GM19035 (cell line): ENCODE measurements around the gene KIAA0586.
"Not testable (repeated sequence)": the region's sequence is repeated elsewhere in the genome, so short reads cannot be mapped to it uniquely, and the experiment has no call there.

Source experiments
- ATAC-seq: cut with Tn5 transposase; IDR thresholded peaks from one replicate; pipeline ENCODE4 v1.9.1; 2021; ENCODE audit not compliant: unreplicated experiment

The KIAA0586 gene

GRCh38 chr14:58427281-58428117 is at the start of gene KIAA0586, which contains the start of gene TIMM9:
Gene KIAA0586, plus strand, starts transcription at chr14:58427719. Its CDS starts 546 bp downstream, at chr14:58428265.
Gene TIMM9, minus strand, starts transcription at chr14:58427531. Its CDS starts 15,586 bp downstream, at chr14:58411945.
- ATAC-seq = peak; percentile 90

- no peak for ATAC-seq
Measured at GRCh38 chr14:58390830-58391229, 36.7 kb upstream of the KIAA0586 start.

GRCh38 chr14:58395562-58395811 is 32.0 kb upstream of the KIAA0586 start:
- ATAC-seq = no peak

GRCh38 chr14:58395812-58396788 is 31.4 kb upstream of the KIAA0586 start, which contains the start of gene TOMM20L:
Gene TOMM20L, plus strand, starts transcription at chr14:58395930. Its CDS starts 28 bp downstream, at chr14:58395958.
- peak; percentile 91 for ATAC-seq

- ATAC-seq = no peak
Measured at GRCh38 chr14:58397156-58397555, 30.4 kb upstream of the KIAA0586 start.

- ATAC-seq = no peak
Measured at GRCh38 chr14:58398495-58398894, 29.0 kb upstream of the KIAA0586 start.

GRCh38 chr14:58398895-58399294 is 28.6 kb upstream of the KIAA0586 start:
- ATAC-seq = no peak

GRCh38 chr14:58401587-58401986 is 25.9 kb upstream of the KIAA0586 start:
- ATAC-seq = no peak

- ATAC-seq = no peak
Measured at GRCh38 chr14:58408681-58409215, 18.8 kb upstream of the KIAA0586 start.

- no peak for ATAC-seq
Measured at GRCh38 chr14:58414845-58415244, 12.7 kb upstream of the KIAA0586 start.

- no peak for ATAC-seq
Measured at GRCh38 chr14:58415636-58416547, 11.6 kb upstream of the KIAA0586 start.

GRCh38 chr14:58416934-58417333 is 10.6 kb upstream of the KIAA0586 start:
- not testable (repeated sequence) for ATAC-seq

- ATAC-seq = peak; percentile 47
Measured at GRCh38 chr14:58426670-58427280, 744 bp upstream of the KIAA0586 start.

GRCh38 chr14:58428118-58428683 is 682 bp downstream of the KIAA0586 start:
- no peak for ATAC-seq

- ATAC-seq = no peak
Measured at GRCh38 chr14:58430156-58430555, 2.6 kb downstream of the KIAA0586 start.

GRCh38 chr14:58439476-58439875 is 12.0 kb downstream of the KIAA0586 start:
- ATAC-seq = no peak

- no peak for ATAC-seq
Measured at GRCh38 chr14:58444627-58445026, 17.1 kb downstream of the KIAA0586 start.

- no peak for ATAC-seq
Measured at GRCh38 chr14:58455593-58456265, 28.2 kb downstream of the KIAA0586 start.

GRCh38 chr14:58460772-58461171 is 33.3 kb downstream of the KIAA0586 start:
- no peak for ATAC-seq
